Upper lobe of left lung (tissue), 6 donors: ENCODE data around the gene SLAIN1. TPM values are rescaled to one million over a fixed set of nuclear protein-coding genes. Genes with fewer than 3 reads are reported as not detected.

Experiments
- ATAC-seq, 2 donors: fragments of 200-7000 bp; cut with Tn5 transposase; one replicate each; pipeline ENCODE4 v1.9.1; 2022; ENCODE audit warnings: mild to moderate bottlenecking in 2 of 2, moderate library complexity in 2 of 2; ENCODE audit not compliant: low FRiP score in 2 of 2
- DNase-seq, 2 donors: peaks; one replicate each; pipeline ENCODE4 v3.0.0-alpha.2; 2019 to 2020
- H3K27ac ChIP-seq, 4 donors: fragments of 200-600 bp; sonication (generic); one replicate each; pipeline ENCODE4 v1.5.1; 2016 to 2019
- H3K27me3 ChIP-seq, 4 donors: fragments of 200-600 bp; sonication (generic); one replicate each; pipeline ENCODE4 v1.5.1; 2017 to 2019
- H3K36me3 ChIP-seq, 4 donors: fragments of 200-600 bp; sonication (generic); one replicate each; pipeline ENCODE4 v1.5.1; 2016 to 2019
- H3K4me1 ChIP-seq, 4 donors: fragments of 200-600 bp; sonication (generic); one replicate each; pipeline ENCODE4 v1.5.1; 2018 to 2019
- H3K4me3 ChIP-seq, 4 donors: fragments of 200-600 bp; sonication (generic); one replicate each; pipeline ENCODE4 v1.5.1; 2017 to 2019; ENCODE audit warnings: mild to moderate bottlenecking in 2 of 4, moderate library complexity in 1 of 4
- H3K9me3 ChIP-seq, 4 donors: fragments of 200-600 bp; sonication (generic); one replicate each; pipeline ENCODE4 v1.5.1; 2018 to 2019
- EP300 ChIP-seq, 4 donors: sonication (generic); formaldehyde crosslinking; IDR thresholded peaks; one replicate each; pipeline ENCODE4 v1.5.1; 2017; ENCODE audit warnings: antibody characterized with exemption in 4 of 4, control low read depth in 2 of 4
- POLR2A ChIP-seq, 4 donors: fragments of 450-650 bp; IDR thresholded peaks; one replicate each; pipeline ENCODE4 v1.5.1; 2016 to 2017; ENCODE audit warnings: antibody characterized with exemption in 4 of 4, mild to moderate bottlenecking in 2 of 4
- POLR2AphosphoS5 ChIP-seq, 2 donors: sonication (generic); formaldehyde crosslinking; IDR thresholded peaks; one replicate each; pipeline ENCODE4 v1.5.1; 2017; ENCODE audit warnings: antibody characterized with exemption in 2 of 2
- WGBS, 2 donors: methylation state at CpG; one replicate each; pipeline ENCODE4 v1.1.5; 2017 to 2018; 5-methylcytosine and 5-hydroxymethylcytosine counted together
- total RNA-seq, 6 donors: library from RNA; depleted of rRNA in 4 of 6; stranded (reverse); fragments of >200 nt in 4 of 6; gene quantifications; one replicate each; pipeline versions ENCODE4 v1.1.0 to v1.2.1, GENCODE V29; 2016 to 2021
- TF ChIP-seq, protein P1 (sequence below), 6 experiments: fragments of 450-650 bp in 4 of 6; fragments of 200-600 bp in 2 of 6; sonication (generic) in 2 of 6; IDR thresholded peaks; one replicate each; pipeline ENCODE4 v1.5.1; 2016 to 2019; ENCODE audit warnings: antibody characterized with exemption in 6 of 6
- donor health status: DM: no; HTN: no; CAD: no; lungs with moderate emphysema.
- donor health status: DM: no; HTN: yes; CAD: no; lungs with severe emphysema.

The SLAIN1 gene
- total RNA-seq, 6 donors from 2014 or later = 10.6 to 35.6 (median 21.4) TPM

DNA sequence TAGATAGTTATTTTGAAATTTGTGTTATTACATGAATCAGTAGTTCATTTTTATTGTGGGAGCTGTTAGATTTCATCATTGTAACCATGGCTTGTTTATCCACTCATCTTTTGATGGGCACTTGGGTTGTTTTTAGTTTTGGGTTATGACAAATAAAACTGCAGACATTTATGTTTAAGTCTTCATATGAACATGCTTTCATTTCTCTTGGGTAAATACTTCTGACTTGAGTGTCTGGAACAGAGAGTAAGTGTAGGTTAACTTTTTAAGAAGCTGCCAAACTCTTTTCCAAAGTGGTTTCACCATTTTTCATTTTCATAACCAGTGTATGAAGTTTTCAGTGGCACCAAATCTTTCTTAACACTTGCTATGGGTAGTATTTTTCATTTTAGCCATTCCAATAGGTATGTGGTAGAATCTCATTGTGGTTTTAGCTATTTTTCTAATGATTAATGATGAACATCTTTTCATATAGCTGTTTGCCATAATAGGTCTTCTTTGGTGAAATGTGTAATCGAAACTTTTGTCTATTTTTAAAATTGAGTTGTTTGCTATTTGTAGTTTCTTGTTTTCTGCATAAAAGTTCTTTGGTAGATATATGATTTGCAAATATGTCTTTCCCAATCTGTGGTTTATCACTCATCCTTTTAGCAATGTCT is 17.9 kb downstream of the SLAIN1 start:
- TF ChIP-seq EP300 (IDR thresholded peaks at IDR 0.05) (no peak), POLR2AphosphoS5 (IDR thresholded peaks at IDR 0.05) (no peak), POLR2A (IDR thresholded peaks at IDR 0.05) (no peak)
- TF ChIP-seq, protein P1, sequence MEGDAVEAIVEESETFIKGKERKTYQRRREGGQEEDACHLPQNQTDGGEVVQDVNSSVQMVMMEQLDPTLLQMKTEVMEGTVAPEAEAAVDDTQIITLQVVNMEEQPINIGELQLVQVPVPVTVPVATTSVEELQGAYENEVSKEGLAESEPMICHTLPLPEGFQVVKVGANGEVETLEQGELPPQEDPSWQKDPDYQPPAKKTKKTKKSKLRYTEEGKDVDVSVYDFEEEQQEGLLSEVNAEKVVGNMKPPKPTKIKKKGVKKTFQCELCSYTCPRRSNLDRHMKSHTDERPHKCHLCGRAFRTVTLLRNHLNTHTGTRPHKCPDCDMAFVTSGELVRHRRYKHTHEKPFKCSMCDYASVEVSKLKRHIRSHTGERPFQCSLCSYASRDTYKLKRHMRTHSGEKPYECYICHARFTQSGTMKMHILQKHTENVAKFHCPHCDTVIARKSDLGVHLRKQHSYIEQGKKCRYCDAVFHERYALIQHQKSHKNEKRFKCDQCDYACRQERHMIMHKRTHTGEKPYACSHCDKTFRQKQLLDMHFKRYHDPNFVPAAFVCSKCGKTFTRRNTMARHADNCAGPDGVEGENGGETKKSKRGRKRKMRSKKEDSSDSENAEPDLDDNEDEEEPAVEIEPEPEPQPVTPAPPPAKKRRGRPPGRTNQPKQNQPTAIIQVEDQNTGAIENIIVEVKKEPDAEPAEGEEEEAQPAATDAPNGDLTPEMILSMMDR (IDR thresholded peaks at IDR 0.05) = no peak
- WGBS, 2 donors = 85 to 88% methylated on average over 1 of the region's 1 CpG
- no peak overlapping the region for H3K27ac ChIP-seq
- no peak for DNase-seq
- no peaks in the 10 kb centered on the region for H3K4me1 ChIP-seq
- no peaks in the 10 kb centered on the region for H3K36me3 ChIP-seq
- H3K9me3 ChIP-seq = peaks cover 0 to 9% (median 0%) of the 10 kb centered on the region in 4 donors
- ATAC-seq = no peak
- H3K4me3 ChIP-seq = no peak overlapping the region
- no peaks in the 10 kb centered on the region for H3K27me3 ChIP-seq

DNA sequence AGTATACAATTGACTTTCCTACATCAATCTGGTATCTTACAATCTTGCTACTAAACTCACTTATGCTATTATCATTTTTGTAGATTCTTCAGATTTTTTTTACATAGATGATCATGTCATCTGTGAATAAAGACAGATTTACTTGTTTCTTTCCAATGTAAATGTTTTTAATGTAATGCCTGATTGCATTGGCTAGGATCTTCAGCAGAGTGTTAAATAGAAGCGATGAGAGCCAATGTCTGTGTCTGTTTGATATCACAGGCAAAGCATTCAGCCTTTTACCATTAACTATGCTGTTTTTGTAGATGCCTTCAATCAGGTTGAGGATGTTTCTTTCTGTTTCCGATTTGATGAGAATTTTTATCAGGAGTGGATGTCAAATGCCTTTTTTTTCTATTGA is 19.2 kb downstream of the SLAIN1 start:
- Histone ChIP-seq H3K9me3 (peaks cover 0 to 9% (median 0%) of the 10 kb centered on the region in 4 donors), H3K27ac (no peak overlapping the region), H3K36me3 (peaks cover 0 to 3% (median 0%) of the 10 kb centered on the region in 4 donors), H3K4me1 (no peaks in the 10 kb centered on the region), H3K4me3 (no peak overlapping the region), H3K27me3 (no peaks in the 10 kb centered on the region)
- TF ChIP-seq POLR2A (IDR thresholded peaks at IDR 0.05) (no peak), EP300 (IDR thresholded peaks at IDR 0.05) (no peak), POLR2AphosphoS5 (IDR thresholded peaks at IDR 0.05) (no peak)
- TF ChIP-seq, protein P1 (IDR thresholded peaks at IDR 0.05) = no peak
- WGBS, 2 donors = 69 to 93% methylated on average over 2 of the region's 2 CpGs
- no peak for DNase-seq
- no peak for ATAC-seq

DNA sequence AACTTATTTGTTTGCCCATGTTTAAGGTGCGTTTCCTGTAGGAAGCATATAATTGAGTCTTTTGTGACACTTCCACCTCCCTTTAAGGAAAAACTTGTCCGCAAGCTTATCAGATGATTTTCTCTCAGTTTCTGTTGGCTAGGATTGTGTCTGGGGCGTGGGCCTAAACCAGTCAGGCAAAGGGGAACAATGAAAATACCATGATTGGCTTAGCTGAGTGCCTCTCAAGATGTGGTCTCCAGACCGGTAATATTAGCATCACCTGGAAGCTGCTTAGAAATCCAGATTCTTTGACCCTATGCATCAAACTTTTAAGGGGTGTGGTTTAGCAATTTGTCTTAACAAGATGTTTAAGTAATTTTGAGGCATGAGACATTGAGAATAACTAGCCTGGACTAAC is 20.0 kb downstream of the SLAIN1 start:
- DNase-seq (no peak), ATAC-seq (no peak)
- 91 to 93% methylated on average over 4 of the region's 4 CpGs for WGBS, 2 donors
- peaks cover 0 to 7% (median 0%) of the 10 kb centered on the region in 4 donors for H3K9me3 ChIP-seq
- H3K4me3 ChIP-seq = no peak overlapping the region
- no peak overlapping the region for H3K27ac ChIP-seq
- H3K36me3 ChIP-seq = peaks cover 0 to 3% (median 0%) of the 10 kb centered on the region in 4 donors
- no peaks in the 10 kb centered on the region for H3K4me1 ChIP-seq
- H3K27me3 ChIP-seq = no peaks in the 10 kb centered on the region
- TF ChIP-seq, protein P1 (IDR thresholded peaks at IDR 0.05) = no peak
- no peak for TF ChIP-seq POLR2A (IDR thresholded peaks at IDR 0.05)
- TF ChIP-seq EP300 (IDR thresholded peaks at IDR 0.05) = no peak
- no peak for TF ChIP-seq POLR2AphosphoS5 (IDR thresholded peaks at IDR 0.05)

DNA sequence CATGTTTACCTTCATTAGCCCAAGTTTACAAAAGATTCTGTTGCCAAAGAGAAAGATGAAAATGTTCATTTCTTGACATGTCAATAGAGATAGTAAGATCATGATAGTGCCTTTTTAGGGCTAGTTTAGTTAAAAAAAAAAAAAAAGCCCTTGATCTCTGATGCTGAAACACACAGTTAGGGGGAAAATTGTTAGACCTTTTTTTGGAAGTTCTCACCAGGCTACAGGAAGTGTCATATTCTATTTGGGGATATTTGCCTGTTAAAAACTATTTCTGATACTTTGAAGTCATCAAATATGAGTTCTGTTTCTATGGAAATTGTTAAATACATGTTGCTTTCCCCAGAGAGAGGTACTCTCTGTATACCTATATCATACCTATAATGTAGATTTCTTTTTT is 21.6 kb downstream of the SLAIN1 start:
- H3K27ac ChIP-seq = no peak overlapping the region
- H3K27me3 ChIP-seq = no peaks in the 10 kb centered on the region
- H3K4me1 ChIP-seq = no peaks in the 10 kb centered on the region
- ATAC-seq (no peak), DNase-seq (no peak)
- no peak overlapping the region for H3K4me3 ChIP-seq
- no peaks in the 10 kb centered on the region for H3K9me3 ChIP-seq
- peaks cover 0 to 3% (median 0%) of the 10 kb centered on the region in 4 donors for H3K36me3 ChIP-seq
- TF ChIP-seq EP300 (IDR thresholded peaks at IDR 0.05) = no peak
- TF ChIP-seq POLR2AphosphoS5 (IDR thresholded peaks at IDR 0.05) = no peak
- TF ChIP-seq, protein P1 (IDR thresholded peaks at IDR 0.05) = no peak
- no peak for TF ChIP-seq POLR2A (IDR thresholded peaks at IDR 0.05)

DNA sequence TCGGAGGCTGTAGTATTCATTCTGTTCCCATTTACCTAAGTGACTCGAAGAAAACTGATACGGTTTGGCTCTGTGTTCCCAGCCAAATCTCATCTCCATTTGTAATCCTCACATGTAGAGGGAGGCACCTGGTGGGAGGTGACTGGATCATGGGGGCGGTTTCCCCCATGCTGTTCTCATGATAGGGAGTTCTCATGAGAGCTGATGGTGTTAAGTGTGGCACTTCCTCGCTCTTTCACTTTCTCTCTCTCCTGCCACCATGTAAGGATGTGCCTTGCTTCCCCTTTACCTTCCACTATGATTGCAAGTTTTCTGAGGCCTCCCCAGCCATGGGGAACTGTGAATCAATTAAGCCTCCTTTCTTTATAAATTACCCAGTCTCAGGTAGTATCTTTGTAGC is 23.5 kb downstream of the SLAIN1 start:
- H3K27me3 ChIP-seq = no peaks in the 10 kb centered on the region
- no peaks in the 10 kb centered on the region for H3K4me1 ChIP-seq
- TF ChIP-seq, protein P1 (IDR thresholded peaks at IDR 0.05) = no peak
- TF ChIP-seq POLR2A (IDR thresholded peaks at IDR 0.05) = no peak
- TF ChIP-seq EP300 (IDR thresholded peaks at IDR 0.05) = no peak
- TF ChIP-seq POLR2AphosphoS5 (IDR thresholded peaks at IDR 0.05) = no peak
- no peaks in the 10 kb centered on the region for H3K9me3 ChIP-seq
- WGBS, 2 donors = 89 to 96% methylated on average over 5 of the region's 5 CpGs
- ATAC-seq (no peak), DNase-seq (no peak)
- H3K36me3 ChIP-seq = peaks cover 0 to 3% (median 0%) of the 10 kb centered on the region in 4 donors
- no peak overlapping the region for H3K4me3 ChIP-seq
- no peak overlapping the region for H3K27ac ChIP-seq
